Subcutaneous adipose tissue (tissue), 4 donors: ENCODE data around the gene SLC25A21. TPM values are rescaled to one million over a fixed set of nuclear protein-coding genes. Genes with fewer than 3 reads are reported as not detected.

ENCODE experiments used
- CTCF ChIP-seq: fragments of 450-650 bp; IDR thresholded peaks from one replicate; pipeline ENCODE4 v1.5.1; 2016; ENCODE audit warnings: low read depth, mild to moderate bottlenecking, control low read depth, antibody characterized with exemption, moderate library complexity
- total RNA-seq, 4 donors: library from RNA; depleted of rRNA; stranded (reverse); fragments of >200 nt; gene quantifications; one replicate each; pipeline ENCODE4 v1.1.0, GENCODE V29; 2016

SLC25A21 gene
- total RNA-seq, 4 donors from 2014 or later, result 0.98 to 1.1 TPM; not detected in 2

GRCh38 chr14:36981832-36982529, 190.4 kb downstream of the SLC25A21 start:
- no peak for TF ChIP-seq CTCF

- no peak for TF ChIP-seq CTCF
Observed at GRCh38 chr14:36979863-36980262, 192.5 kb downstream of the SLC25A21 start.

GRCh38 chr14:36976571-36977023, 195.8 kb downstream of the SLC25A21 start:
- TF ChIP-seq CTCF, result no peak

- no peak for TF ChIP-seq CTCF
Observed at GRCh38 chr14:36975834-36976233, 196.6 kb downstream of the SLC25A21 start.

- no peak for TF ChIP-seq CTCF
Observed at GRCh38 chr14:36974985-36975384, 197.4 kb downstream of the SLC25A21 start.

GRCh38 chr14:36973806-36974442, 198.5 kb downstream of the SLC25A21 start:
- no peak for TF ChIP-seq CTCF

GRCh38 chr14:36971263-36971855, 201.0 kb downstream of the SLC25A21 start:
- no peak for TF ChIP-seq CTCF
